Neural crest cell (in vitro differentiated cells): ENCODE data around the gene PTX3. TPM values are rescaled to one million over a fixed set of nuclear protein-coding genes. Genes with fewer than 3 reads are reported as not detected.

Source experiments
- DNase-seq: peaks from one replicate; pipeline ENCODE4 v3.0.0; 2021; ENCODE audit warnings: low read depth, mixed read lengths, low spot score
- H3K27ac Mint-ChIP-seq: one replicate; pipeline ENCODE4 v1.8.0; 2021; ENCODE audit warnings: mild to moderate bottlenecking, mixed read lengths; ENCODE audit not compliant: unreplicated experiment
- H3K27me3 Mint-ChIP-seq: 2 replicates; pipeline ENCODE4 v1.8.0; 2021; ENCODE audit warnings: low read depth, mild to moderate bottlenecking, mixed read lengths
- H3K36me3 Mint-ChIP-seq: 2 replicates; pipeline ENCODE4 v1.8.0; 2021; ENCODE audit warnings: low read depth, mild to moderate bottlenecking, mixed read lengths
- H3K4me1 Mint-ChIP-seq: 2 replicates; pipeline ENCODE4 v1.8.0; 2021; ENCODE audit warnings: mixed read lengths
- H3K4me3 Mint-ChIP-seq: one replicate; pipeline ENCODE4 v1.8.0; 2021; ENCODE audit warnings: mild to moderate bottlenecking, mixed read lengths
- H3K9me3 Mint-ChIP-seq: 2 replicates; pipeline ENCODE4 v1.8.0; 2021; ENCODE audit warnings: mixed read lengths
- CTCF ChIP-seq: fragments of 200-600 bp; sonication (generic); conservative IDR thresholded peaks from 2 replicates; pipeline ENCODE4 v1.5.0; 2021; ENCODE audit warnings: antibody characterized with exemption, mild to moderate bottlenecking
- total RNA-seq: library from RNA; stranded (reverse); gene quantifications from 2 replicates; pipeline ENCODE4 v1.2.1, GENCODE V29; 2021

The PTX3 gene
- total RNA-seq, 1 donor from 2014 or later: 45.6 TPM

- H3K36me3 Mint-ChIP-seq: peaks cover 30% of the 10 kb centered on the region
- no peak overlapping the region for H3K4me3 Mint-ChIP-seq
- TF ChIP-seq CTCF: no peak
- peaks cover 8% of the 10 kb centered on the region for H3K4me1 Mint-ChIP-seq
- H3K9me3 Mint-ChIP-seq: peaks cover 21% of the 10 kb centered on the region
- no peaks in the 10 kb centered on the region for H3K27me3 Mint-ChIP-seq
- H3K27ac Mint-ChIP-seq: no peak overlapping the region
- no peak for DNase-seq
These were observed 43.5 kb upstream of the PTX3 start for GRCh38 chr3:157393113-157393512.

- Mint-ChIP-seq H3K9me3 (peaks cover 21% of the 10 kb centered on the region), H3K4me1 (no peaks in the 10 kb centered on the region), H3K27me3 (no peaks in the 10 kb centered on the region), H3K27ac (no peak overlapping the region), H3K4me3 (no peak overlapping the region), H3K36me3 (peaks cover 26% of the 10 kb centered on the region)
- DNase-seq: no peak
- TF ChIP-seq CTCF: no peak
These were observed 42.2 kb upstream of the PTX3 start for GRCh38 chr3:157394411-157394810.

- Mint-ChIP-seq H3K36me3 (peaks cover 16% of the 10 kb centered on the region), H3K9me3 (peaks cover 8% of the 10 kb centered on the region), H3K4me1 (peaks cover 16% of the 10 kb centered on the region), H3K27ac (no peak overlapping the region), H3K4me3 (no peak overlapping the region), H3K27me3 (no peaks in the 10 kb centered on the region)
- TF ChIP-seq CTCF: no peak
- DNase-seq: no peak
These were observed 38.1 kb upstream of the PTX3 start for GRCh38 chr3:157398598-157398997.

GRCh38 chr3:157404381-157404780 lies 32.3 kb upstream of the PTX3 start:
- peaks cover 16% of the 10 kb centered on the region for H3K4me1 Mint-ChIP-seq
- no peaks in the 10 kb centered on the region for H3K9me3 Mint-ChIP-seq
- TF ChIP-seq CTCF: no peak
- no peak for DNase-seq
- H3K36me3 Mint-ChIP-seq: no peaks in the 10 kb centered on the region
- H3K27me3 Mint-ChIP-seq: no peaks in the 10 kb centered on the region
- no peak overlapping the region for H3K4me3 Mint-ChIP-seq
- H3K27ac Mint-ChIP-seq: no peak overlapping the region

- Mint-ChIP-seq H3K4me1 (peaks cover 14% of the 10 kb centered on the region), H3K9me3 (no peaks in the 10 kb centered on the region), H3K4me3 (no peak overlapping the region), H3K27ac (no peak overlapping the region), H3K27me3 (no peaks in the 10 kb centered on the region), H3K36me3 (no peaks in the 10 kb centered on the region)
- no peak for DNase-seq
- TF ChIP-seq CTCF: no peak
These were observed 31.2 kb upstream of the PTX3 start for GRCh38 chr3:157405457-157405856.

GRCh38 chr3:157406394-157406793 lies 30.3 kb upstream of the PTX3 start:
- Mint-ChIP-seq H3K9me3 (no peaks in the 10 kb centered on the region), H3K27me3 (no peaks in the 10 kb centered on the region), H3K4me1 (peaks cover 6% of the 10 kb centered on the region), H3K36me3 (no peaks in the 10 kb centered on the region), H3K4me3 (no peak overlapping the region), H3K27ac (no peak overlapping the region)
- no peak for DNase-seq
- TF ChIP-seq CTCF: no peak
